HL-60 (cell line): ENCODE data around the gene SBF1.

Source experiments
- DNase-seq, 2 experiments: peaks; one replicate each; pipeline ENCODE4 v3.0.0-alpha.2; 2010 to 2020; ENCODE audit warnings: low read depth in 1 of 2, low spot score in 1 of 2
- H3K27ac ChIP-seq: fragments of 250-450 bp; sonication (Bioruptor Pico); replicated peaks from 2 replicates; pipeline ENCODE4 v1.5.1; 2020; ENCODE audit warnings: mild to moderate bottlenecking, moderate library complexity
- H3K27me3 ChIP-seq: fragments of 250-450 bp; sonication (Bioruptor Pico); 2 replicates; pipeline ENCODE4 v1.5.1; 2021; ENCODE audit warnings: mild to moderate bottlenecking, moderate library complexity; ENCODE audit not compliant: insufficient read depth, poor library complexity, severe bottlenecking
- H3K4me3 ChIP-seq: replicated peaks from 2 replicates; pipeline ENCODE4 v1.5.1; 2011; ENCODE audit warnings: mild to moderate bottlenecking, control low read depth, low read length; ENCODE audit not compliant: insufficient read depth
- CTCF ChIP-seq: IDR thresholded peaks from one replicate; pipeline ENCODE4 v1.5.1; 2011; ENCODE audit warnings: low read length, control low read depth, inconsistent platforms; ENCODE audit not compliant: insufficient read depth
- GABPA ChIP-seq: IDR thresholded peaks from 2 replicates; pipeline ENCODE4 v1.6.1; 2012; ENCODE audit warnings: low read depth
- POLR2AphosphoS5 ChIP-seq: IDR thresholded peaks from 2 replicates; pipeline ENCODE4 v1.6.1; 2012; ENCODE audit warnings: low read depth
- REST ChIP-seq: IDR thresholded peaks from 2 replicates; pipeline ENCODE4 v1.6.1; 2012; ENCODE audit warnings: low read depth; ENCODE audit not compliant: insufficient replicate concordance
- SPI1 ChIP-seq: IDR thresholded peaks from 2 replicates; pipeline ENCODE4 v1.6.1; 2012; ENCODE audit warnings: low read depth, mild to moderate bottlenecking, borderline replicate concordance

SBF1 gene

DNA sequence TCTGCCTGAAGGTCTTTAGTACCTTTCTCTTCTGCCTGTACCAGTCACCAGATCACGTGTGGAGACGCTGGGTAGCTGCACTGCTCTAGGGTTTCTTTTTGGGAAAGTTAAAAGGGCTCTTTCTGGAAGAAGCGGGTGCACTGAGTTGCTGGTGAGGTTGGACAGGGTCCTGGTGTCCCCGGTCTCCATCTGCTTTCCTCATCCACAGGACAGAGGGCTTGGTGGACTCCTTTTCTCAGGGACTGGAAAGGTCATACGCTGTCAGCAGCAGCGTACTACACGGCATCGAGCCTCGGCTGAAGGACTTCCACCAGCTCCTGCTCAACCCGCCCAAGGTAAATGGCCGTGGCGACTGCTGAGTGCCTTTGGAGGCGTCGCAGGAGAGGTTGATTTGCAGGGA lies 52.8 kb downstream of the SBF1 start:
- no peak overlapping the region for H3K4me3 ChIP-seq
- no peaks in the 10 kb centered on the region for H3K27me3 ChIP-seq
- TF ChIP-seq CTCF (no peak), SPI1 (no peak), REST (no peak)
- no peak overlapping the region for H3K27ac ChIP-seq
- DNase-seq: no peak

DNA sequence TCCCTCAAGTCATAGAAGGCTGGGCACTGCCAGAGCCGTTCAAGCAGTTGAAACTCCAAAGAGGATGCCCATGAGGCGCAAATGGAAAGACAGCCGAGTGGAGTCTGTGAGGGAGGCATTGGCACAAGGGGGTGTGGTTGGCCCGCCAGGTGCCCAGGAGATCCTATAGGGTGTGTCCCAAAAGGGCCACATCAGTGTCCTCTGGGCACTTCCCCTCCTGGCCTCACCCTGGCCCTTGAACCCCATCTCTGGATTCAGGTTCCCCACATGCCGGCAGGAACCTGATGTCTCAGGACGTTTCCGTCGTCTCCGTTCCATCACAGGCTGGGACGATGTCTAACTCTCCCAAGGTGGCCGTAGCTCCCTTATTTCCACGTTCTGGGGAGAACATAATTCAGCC lies 54.3 kb downstream of the SBF1 start:
- no peak for DNase-seq
- no peaks in the 10 kb centered on the region for H3K27me3 ChIP-seq
- TF ChIP-seq CTCF (no peak), REST (no peak), SPI1 (no peak), POLR2AphosphoS5 (no peak), GABPA (no peak)
- no peak overlapping the region for H3K4me3 ChIP-seq
- no peak overlapping the region for H3K27ac ChIP-seq

- DNase-seq: no peak
Measured at GRCh38 chr22:50420015-50420414, 54.8 kb downstream of the SBF1 start.

DNA sequence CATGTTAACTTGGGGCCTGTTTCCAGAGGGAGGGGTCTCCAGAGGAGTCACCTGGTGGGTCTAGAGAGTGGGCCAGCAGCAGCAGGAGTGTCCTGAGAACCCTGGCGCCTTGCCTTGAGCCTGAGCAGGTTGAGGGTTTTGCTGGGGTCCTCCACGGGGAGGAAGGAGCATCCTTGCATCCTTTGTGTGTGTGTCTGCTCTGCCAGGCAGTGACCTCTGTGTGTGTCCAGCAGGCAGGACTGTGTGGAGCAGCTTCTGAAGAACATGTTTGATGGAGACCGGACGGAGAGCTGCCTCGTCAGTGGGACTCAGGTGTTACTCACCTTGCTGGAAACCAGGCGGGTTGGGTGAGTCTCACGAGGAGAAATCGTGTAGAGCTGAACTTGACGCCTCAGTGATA lies 55.7 kb downstream of the SBF1 start:
- no peak for TF ChIP-seq CTCF
- no peak for TF ChIP-seq GABPA
- no peak for TF ChIP-seq REST
- TF ChIP-seq SPI1: no peak
- no peak for TF ChIP-seq POLR2AphosphoS5
- no peak overlapping the region for H3K4me3 ChIP-seq
- DNase-seq: no peak
- no peaks in the 10 kb centered on the region for H3K27me3 ChIP-seq
- H3K27ac ChIP-seq: no peak overlapping the region

More at GRCh38 chr22:50420015-50420414, 54.8 kb downstream of the SBF1 start:
- Histone ChIP-seq H3K27ac (no peak overlapping the region), H3K27me3 (no peaks in the 10 kb centered on the region), H3K4me3 (no peak overlapping the region)
- TF ChIP-seq GABPA: no peak
